Measurements from ENCODE around the gene ARNT2. TPM values are rescaled to one million over a fixed set of nuclear protein-coding genes. Genes with fewer than 3 reads are reported as not detected.
A peak's percentile ranks its signal among the peaks of the same experiment; 100 is the strongest.

Gene ARNT2
- total RNA-seq, 1 experiment from 2014 or later, result 7.4 TPM

DNA sequence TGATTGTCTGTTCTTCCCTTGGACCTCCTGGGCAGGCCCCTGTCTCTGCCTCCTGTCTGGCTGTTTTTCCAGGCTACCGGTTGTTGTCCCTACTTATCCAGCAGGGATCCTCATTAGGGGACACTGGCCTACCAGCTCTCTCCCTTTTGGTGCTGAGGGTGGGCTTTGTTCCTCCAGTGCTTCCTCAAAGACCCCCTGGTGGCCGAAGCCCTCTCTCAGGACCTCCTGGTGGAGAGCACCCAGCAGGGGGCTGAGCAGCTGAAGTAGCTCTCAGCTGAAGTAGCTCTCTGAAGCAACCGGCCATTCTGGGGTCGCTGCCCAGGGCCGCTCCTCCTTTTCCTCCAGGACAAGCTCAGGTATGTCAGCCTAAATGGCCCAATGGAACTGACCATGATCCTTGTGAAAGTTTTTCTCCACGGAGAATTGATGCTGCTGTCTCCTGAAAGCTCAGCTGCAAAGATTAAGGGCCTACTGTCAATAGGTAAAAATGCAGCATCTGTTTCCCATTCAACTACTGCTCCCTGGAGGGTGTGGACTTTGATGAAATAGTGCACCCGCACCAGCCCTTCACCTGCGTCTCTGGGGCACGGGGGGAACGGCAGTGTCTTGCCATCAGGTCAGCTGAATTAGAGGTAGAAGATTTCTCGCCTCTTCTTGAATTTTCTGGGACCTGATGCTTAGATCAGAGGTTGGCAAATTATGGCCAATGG lies 27.6 kb downstream of the ARNT2 start:
- Histone ChIP-seq H3K27me3 (no peaks in the 10 kb centered on the region), H3K4me3 (no peak overlapping the region), H3K36me3 (no peaks in the 10 kb centered on the region), H3K9me3 (no peaks in the 10 kb centered on the region)
- no peak for DNase-seq

DNA sequence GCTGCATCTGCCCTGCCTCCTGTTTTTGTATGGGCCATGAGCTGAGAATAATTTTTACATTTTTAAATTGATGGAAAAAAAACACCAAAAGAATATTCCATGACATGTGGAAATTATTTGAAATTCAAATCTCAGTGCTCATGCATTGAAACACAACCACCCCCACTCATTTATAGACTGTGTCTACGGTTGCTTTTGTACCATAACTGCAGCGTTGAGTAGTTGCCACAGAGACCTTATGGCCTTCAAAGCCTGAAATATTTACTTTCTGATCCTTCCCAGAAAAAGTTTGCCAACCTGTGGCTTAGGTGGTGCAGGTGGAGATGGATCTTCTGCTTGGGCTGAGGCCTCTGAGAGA lies 28.1 kb downstream of the ARNT2 start:
- Histone ChIP-seq H3K9me3 (no peaks in the 10 kb centered on the region), H3K4me3 (no peak overlapping the region), H3K27me3 (no peaks in the 10 kb centered on the region), H3K36me3 (no peaks in the 10 kb centered on the region)
- DNase-seq, result no peak

DNA sequence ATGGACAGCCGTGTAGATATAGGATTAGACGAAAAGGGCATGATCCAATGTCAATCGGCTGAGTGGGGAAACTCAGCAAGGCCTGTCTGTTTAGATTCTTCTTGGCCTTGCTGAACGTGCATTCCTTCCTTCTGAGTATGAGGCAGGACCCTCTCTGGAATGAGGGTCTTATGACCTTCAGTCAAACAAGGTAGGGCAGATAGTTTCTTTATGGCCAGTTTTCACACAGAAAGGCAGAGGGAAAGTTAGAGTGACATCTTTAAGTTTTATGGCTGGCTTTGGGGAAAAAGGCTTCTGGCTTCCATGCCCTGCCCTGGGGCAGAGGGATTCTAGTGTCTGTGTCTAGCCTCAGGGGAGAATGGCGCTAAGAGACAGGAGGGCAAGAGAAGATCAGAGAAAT lies 29.7 kb downstream of the ARNT2 start:
- Histone ChIP-seq H3K36me3 (no peaks in the 10 kb centered on the region), H3K27me3 (no peaks in the 10 kb centered on the region), H3K4me3 (no peak overlapping the region), H3K9me3 (no peaks in the 10 kb centered on the region)
- no peak for DNase-seq

DNA sequence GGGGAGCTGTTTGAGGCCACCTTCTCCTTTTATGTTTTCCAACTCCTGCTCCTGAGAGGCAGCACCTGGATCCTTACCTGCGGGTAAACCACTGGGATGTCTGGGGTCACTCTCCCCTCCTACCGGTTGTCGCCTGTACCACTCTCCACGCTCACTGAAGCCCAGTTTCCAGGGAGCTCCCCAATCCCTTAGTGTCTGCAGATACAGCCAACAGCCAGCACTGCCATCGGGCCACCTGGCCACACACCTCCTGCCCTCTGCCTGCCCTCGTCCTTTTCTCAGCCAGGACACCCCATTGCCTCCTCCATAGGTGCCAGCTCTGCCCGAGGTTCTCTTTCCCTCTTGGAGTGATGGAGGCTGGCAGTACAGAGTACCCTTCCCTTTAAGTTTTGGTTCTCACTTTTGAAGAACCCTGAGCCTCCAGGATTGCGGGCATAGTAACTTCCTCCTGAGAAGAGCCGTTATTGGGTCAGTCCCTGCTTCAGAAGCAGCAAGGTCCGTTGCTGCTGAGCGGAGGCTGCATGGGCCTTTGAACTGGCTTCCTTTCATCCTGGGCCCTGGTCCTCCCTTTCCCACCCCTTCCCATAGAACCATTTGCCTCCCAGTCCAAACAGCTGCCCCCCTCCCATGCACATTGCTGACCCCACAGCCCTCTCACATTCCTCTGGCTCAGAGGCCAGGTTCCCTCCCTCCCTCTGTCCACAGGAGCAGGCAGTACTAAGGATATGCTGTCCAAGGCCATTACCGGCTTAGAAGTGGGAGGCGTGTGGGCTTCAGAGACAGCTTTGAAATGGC lies 30.9 kb downstream of the ARNT2 start:
- no peaks in the 10 kb centered on the region for H3K27me3 ChIP-seq
- no peak for DNase-seq
- no peaks in the 10 kb centered on the region for H3K9me3 ChIP-seq
- H3K36me3 ChIP-seq, result no peaks in the 10 kb centered on the region
- no peak overlapping the region for H3K4me3 ChIP-seq

DNA sequence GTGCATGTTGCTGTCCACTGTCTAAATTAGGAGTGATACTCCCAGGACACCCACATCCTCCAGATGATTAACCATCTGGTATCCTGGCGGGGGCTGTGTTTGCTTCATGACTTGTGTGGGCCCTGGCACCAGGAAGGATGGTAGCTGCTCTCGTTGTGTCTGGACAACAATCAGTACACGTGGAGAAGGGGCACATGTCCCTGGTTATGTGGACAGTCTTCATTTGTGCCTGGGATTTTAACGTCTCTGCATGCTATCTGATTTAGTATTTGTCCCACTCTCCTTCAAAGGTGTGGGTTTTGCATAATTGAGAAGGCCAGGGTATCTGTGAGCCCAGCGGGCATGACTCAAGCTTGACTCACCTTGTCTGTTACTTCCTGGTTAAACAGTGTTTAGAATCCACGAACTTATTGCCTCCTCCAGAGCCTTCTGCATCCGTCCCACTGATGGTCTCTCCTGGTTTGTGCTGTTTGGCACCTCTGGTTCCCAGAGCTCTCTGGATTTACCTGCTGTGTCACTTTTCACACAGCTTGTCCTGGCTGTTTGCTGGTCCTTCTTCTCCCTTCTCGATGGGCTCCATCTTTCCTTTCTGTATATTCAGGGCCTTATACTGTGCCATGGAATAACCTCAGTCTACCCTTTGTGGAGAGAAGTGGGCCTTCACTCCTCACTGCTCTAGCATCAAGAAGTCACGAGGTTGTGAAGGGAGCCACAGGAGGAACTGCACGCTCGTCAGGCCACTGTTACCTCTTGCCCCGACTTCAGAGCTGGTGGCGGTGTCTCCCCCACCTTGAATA lies 32.5 kb downstream of the ARNT2 start:
- no peaks in the 10 kb centered on the region for H3K36me3 ChIP-seq
- H3K27me3 ChIP-seq, result no peaks in the 10 kb centered on the region
- H3K4me3 ChIP-seq, result no peak overlapping the region
- H3K9me3 ChIP-seq, result no peaks in the 10 kb centered on the region
- peak; percentile 64 for DNase-seq

DNA sequence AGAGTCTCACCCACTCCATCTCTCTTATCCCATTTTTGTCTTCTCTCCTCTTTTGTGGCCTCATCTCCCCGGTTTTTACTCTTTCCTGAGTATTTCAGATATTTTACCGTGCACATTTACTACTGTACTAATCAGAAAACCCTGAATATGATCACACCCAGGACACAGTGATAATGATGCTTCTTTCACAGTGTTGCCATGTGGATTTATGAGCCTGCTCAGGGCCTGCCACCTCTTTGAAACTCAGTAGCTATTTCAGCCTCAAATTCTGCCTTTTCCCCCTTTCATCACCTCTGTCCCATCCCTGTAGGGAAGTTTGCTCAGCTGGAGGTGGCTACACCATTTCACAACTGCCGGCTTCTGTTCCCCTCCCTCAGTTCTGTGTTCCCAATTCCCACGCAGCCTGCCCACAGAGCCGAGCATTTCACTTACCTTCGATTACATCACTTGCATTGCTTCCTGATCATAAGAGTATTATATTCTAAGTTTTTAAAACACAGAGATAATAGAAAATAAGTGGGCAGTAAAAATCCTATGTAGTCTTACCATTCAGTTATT lies 33.2 kb downstream of the ARNT2 start:
- H3K4me3 ChIP-seq, result no peak overlapping the region
- no peaks in the 10 kb centered on the region for H3K9me3 ChIP-seq
- no peak for DNase-seq
- no peaks in the 10 kb centered on the region for H3K27me3 ChIP-seq
- no peaks in the 10 kb centered on the region for H3K36me3 ChIP-seq

DNA sequence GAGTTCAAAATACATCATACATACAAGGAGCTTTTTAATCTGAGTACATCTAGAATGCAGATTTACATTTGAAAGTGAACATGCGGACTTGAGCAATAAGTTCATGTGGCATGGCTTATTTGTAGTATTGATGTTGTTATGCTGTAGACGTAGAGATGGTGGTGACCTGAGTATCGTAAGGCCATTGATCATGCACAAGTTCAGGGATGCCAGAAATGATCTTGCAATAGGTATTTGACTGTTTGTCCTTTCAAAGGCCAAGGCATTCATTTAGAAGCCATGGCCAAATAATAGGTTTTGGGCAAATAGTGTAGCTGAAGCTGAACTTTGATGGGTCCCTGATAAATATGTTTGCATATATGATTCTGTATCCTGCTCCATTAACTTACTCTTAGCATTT lies 35.0 kb downstream of the ARNT2 start:
- no peaks in the 10 kb centered on the region for H3K36me3 ChIP-seq
- no peaks in the 10 kb centered on the region for H3K27me3 ChIP-seq
- H3K4me3 ChIP-seq, result no peak overlapping the region
- no peak for DNase-seq
- H3K9me3 ChIP-seq, result no peaks in the 10 kb centered on the region

DNA sequence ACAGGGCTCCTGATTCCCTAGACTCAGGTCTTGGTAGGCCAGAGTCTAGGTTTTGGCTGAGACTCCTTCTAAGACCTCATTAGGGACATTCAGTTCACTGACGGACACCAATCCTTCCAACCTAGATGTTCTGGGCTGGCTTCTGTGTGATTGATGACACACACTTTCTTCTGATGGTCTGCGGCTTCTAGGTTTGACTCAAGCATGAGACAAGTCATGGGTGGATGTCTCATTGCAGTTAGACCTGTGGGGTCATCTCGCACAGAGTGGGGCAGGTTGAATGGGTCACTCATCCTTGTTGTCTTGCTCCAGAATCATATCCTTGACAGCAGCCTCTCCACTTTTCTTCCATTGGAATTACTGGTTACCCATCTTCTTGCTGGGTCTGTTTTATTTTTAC lies 35.8 kb downstream of the ARNT2 start:
- no peak for DNase-seq
- no peaks in the 10 kb centered on the region for H3K27me3 ChIP-seq
- H3K9me3 ChIP-seq, result no peaks in the 10 kb centered on the region
- no peak overlapping the region for H3K4me3 ChIP-seq
- no peaks in the 10 kb centered on the region for H3K36me3 ChIP-seq

DNA sequence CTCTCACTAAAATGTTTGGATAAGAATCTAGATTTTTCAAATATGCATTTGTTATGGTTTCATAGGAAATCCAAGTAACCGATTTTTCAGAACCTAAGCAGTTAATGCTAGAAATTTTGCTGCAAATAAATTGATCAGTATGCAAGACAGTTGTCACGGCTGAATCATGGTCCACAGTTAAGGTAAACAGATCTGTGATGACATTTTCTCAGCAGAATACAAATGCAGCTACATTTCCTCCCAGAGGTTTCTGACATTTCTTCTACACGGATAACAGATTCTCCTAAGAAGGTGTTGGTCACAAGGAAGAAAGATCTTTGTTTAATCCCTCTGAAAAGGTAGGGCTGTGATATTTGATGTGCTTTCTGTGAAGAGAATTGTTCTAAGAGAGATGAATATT lies 36.9 kb downstream of the ARNT2 start:
- no peaks in the 10 kb centered on the region for H3K9me3 ChIP-seq
- no peak for DNase-seq
- H3K4me3 ChIP-seq, result no peak overlapping the region
- no peaks in the 10 kb centered on the region for H3K36me3 ChIP-seq
- H3K27me3 ChIP-seq, result no peaks in the 10 kb centered on the region

DNA sequence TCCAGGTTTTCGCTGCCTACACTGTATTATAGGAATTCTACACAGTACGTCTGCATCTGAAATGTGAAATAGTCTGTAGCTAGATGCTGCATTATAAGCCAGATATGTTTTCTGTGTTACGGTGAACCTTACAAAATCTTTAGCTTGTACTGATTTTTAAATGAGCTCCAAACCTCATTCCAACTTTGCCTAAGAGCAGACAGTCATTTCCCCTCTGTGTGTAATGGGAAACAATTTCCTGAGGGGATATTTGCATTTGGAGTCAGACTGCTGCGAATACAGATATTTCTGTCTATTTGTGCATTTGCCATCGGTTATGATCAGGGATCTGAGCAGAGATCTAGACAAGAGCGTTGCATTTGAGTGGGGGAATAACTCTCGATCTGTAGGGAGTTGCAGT lies 37.5 kb downstream of the ARNT2 start:
- Histone ChIP-seq H3K4me3 (no peak overlapping the region), H3K27me3 (no peaks in the 10 kb centered on the region), H3K36me3 (no peaks in the 10 kb centered on the region), H3K9me3 (no peaks in the 10 kb centered on the region)
- DNase-seq, result no peak

DNA sequence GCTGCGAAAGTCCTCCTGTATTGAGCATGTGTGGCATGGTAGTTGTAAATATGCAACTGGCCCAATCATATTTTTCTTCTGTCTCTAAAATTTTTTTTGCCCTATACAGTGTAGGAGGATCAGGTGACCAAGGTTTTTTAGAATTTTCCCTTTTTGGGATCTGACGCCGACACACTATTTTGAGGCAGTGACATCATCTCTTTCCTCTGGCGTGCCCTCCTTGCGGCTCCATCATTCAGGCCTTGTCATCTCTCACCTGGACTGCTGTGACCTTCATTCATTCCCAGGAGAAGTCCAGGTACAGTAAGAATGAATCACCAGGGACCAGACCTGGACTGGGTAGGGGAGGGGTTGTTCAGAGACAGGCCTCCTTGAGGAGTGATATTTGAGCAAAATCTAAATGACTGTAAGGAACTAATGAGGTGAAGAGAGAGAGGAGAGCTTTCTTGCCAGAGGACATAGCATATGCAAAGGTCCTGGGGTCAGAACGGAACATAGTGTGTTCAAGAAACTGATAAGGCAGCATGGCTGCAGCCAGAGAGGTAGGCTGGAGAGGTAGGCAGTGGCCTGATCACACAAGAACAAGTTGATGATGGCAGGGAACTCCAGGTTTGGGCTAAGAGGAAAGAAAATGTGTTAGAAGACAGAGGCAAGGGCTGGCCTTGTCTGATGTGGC lies 38.7 kb downstream of the ARNT2 start:
- Histone ChIP-seq H3K36me3 (no peaks in the 10 kb centered on the region), H3K9me3 (no peaks in the 10 kb centered on the region), H3K27me3 (no peaks in the 10 kb centered on the region), H3K4me3 (no peak overlapping the region)
- no peak for DNase-seq

DNA sequence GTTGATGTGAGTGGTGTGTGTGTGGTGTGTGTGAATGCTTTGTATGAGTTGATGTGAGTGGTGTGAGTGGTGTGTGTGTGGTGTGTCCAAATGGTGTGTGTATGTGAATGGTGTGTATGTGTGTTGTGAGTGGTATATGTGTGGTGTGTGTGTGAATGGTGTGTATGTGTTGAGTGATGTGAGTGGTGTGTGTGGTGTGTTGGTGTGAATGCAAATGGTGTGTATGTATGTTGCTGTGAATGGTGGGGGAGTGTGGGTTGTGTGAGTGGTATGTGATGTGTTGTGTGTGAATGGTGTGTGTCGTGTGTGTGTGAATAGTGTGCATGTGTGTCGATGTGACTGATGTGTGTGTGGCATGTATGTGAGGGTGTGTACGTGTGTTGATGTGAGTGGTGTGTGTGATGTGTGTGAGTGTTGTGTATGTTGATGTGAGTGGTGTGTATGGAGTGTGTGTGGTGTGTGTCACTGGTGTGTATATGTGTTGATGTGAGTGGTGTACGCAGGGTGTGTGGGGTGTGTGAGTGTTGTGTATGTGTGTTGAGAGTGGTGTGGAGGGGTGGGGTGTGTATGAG lies 40.6 kb downstream of the ARNT2 start:
- Histone ChIP-seq H3K4me3 (no peak overlapping the region), H3K36me3 (no peaks in the 10 kb centered on the region), H3K9me3 (no peaks in the 10 kb centered on the region), H3K27me3 (no peaks in the 10 kb centered on the region)
- no peak for DNase-seq

DNA sequence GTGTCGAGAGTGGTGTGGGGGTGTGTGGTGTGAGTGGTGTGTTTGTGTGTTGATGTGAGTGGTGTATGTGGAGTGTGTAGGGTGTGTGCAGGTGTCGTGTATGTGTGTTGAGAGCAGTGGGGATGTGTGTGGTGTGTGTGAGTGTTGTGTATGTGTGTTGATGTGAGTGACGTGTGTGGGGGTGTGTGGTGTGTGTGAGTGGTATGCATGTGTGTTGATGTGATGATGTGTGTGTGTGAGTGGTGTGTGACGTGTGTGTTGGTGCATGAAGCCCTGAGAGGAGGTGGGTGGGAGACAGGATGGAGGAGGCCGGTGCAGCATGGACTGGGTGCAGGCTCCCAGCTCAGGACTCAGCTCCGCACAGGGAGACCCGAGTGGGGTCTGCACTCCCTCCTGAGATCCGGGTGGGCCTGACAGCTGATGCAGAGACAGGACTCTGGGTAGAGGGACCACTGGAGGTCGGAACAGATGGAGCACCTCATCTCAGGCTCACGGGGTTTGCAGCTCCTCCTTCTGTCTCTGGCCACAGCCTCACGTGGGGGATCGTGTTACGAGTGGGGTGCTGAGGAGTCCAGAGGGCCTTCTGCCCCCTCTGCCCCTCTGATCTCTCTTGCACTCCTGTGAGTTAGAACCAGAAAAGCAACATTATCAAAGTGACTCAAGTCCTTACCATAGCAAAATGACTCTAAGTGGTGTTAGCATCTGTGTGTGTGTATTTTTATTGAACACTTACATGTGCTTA lies 41.3 kb downstream of the ARNT2 start:
- Histone ChIP-seq H3K36me3 (no peaks in the 10 kb centered on the region), H3K9me3 (no peaks in the 10 kb centered on the region), H3K27me3 (no peaks in the 10 kb centered on the region), H3K4me3 (no peak overlapping the region)
- no peak for DNase-seq

DNA sequence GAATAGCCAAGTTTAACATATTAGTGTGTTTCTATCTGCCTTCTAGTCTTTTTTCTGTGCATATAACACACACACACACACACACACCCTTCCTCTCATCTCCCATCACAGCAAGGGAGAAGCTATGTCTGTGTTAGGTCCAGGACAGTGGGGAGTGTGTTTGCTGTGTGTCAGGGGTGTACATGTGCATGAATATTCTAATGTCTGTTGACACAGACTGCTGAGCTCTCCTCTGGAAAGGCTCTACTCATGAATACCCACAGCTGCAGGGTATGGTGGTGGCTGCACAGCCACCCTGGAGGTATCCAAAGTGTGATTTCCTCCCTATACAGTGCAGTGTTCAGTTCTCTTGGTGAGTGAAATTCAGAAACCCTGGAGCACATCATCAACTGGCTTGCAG lies 42.9 kb downstream of the ARNT2 start:
- no peaks in the 10 kb centered on the region for H3K36me3 ChIP-seq

DNA sequence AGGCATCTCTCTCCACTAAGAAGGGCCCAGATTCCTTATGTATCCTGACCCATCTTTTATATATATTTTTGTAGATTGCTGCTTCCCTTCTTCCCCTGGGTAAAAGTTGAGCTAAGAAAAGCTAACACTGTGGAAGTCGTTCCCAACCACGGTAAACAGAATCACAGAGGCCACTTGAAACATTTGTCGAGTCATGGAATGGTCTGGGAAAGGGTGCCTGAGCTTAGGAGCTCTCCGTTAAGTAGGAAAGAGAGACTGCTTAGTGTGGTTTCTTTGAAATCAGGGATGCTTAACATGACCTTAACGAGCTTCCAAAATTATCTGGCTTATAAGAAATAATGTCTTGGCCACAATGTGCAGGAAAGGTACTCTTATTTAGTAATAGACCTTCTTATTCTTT lies 45.6 kb downstream of the ARNT2 start:
- Histone ChIP-seq H3K4me3 (no peak overlapping the region), H3K27me3 (no peaks in the 10 kb centered on the region), H3K9me3 (no peaks in the 10 kb centered on the region), H3K36me3 (no peaks in the 10 kb centered on the region)
- DNase-seq, result no peak

More for the DNA sequence above, 42.9 kb downstream of the ARNT2 start:
- H3K9me3 ChIP-seq, result no peaks in the 10 kb centered on the region
- DNase-seq, result no peak
- H3K4me3 ChIP-seq, result no peak overlapping the region
- no peaks in the 10 kb centered on the region for H3K27me3 ChIP-seq

DNA sequence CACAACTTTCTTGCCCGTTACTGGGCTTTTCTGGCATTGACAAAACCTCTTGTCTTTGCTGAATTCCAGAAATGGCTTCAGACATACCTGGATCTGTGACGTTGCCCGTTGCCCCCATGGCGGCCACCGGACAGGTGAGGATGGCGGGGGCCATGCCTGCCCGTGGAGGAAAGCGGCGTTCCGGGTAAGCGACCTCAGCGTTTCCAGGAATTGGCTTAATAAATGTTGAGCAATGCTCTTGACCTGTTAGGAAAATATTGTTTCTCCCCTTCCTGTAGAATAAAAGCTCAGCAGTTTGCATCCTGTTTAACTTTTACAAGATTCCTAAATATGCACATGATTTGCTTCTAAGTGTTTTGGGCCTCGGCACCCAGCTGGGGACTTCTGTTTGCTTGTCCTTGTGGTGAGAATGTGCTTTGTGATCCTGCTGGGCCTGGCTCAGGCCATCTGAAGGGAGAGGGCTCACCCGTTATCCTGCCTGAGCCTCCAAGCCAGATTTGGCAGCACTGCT lies 46.7 kb downstream of the ARNT2 start:
- H3K36me3 ChIP-seq, result no peaks in the 10 kb centered on the region
- H3K9me3 ChIP-seq, result no peaks in the 10 kb centered on the region
- H3K4me3 ChIP-seq, result no peak overlapping the region
- no peaks in the 10 kb centered on the region for H3K27me3 ChIP-seq
- DNase-seq, result no peak
